ELF-1 (cell line): Measurements from ENCODE around the gene ACVR1.
A peak's percentile ranks its signal among the peaks of the same experiment; 100 is the strongest.
"Not testable (repeated sequence)": the region's sequence is repeated elsewhere in the genome, so short reads cannot be mapped to it uniquely, and the experiment has no call there.

Experiments used
- DNase-seq: peaks from one replicate; pipeline ENCODE4 v3.0.0-alpha.2; 2016; ENCODE audit warnings: low read depth, low spot score

The ACVR1 gene

DNA sequence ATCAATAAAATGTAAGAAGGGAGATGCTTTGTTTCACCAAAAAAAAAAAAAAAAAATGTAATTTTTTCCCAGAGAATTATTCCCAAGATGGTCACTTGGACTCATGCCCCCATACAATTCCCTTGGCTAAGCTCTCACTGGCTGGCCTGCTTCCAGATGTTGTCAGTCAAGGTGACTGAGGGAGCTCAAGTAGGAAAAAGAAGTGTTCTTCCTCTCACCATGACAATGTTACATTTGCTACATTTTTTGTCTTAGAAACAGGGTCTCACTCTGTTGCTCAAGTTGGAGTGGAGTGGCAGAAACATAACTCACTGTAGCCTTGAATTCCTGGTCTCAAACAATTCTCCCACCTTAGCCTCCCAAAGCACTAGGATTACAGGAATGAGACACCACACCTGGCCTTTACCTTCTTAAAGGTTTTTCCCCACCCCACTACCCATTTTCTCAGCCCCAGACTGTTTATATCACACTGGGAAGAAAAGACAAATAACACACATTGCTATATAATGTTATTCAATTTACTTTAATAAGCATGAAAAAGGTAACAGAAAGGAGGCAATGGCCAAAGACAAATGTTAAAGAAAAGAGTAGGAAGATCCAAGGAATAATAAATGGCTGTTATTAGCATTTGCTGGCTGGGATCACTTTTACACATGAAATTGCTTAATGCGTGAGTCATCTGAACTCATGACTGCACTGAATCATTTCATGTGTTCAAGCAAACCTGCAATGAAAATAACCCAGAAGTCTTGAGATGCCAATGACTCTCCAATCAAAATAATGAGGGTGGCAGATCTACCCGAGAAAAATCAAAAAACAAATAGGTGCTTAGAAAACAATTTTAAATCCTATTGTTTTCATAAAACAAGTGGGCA lies 45.2 kb downstream of the ACVR1 start:
- DNase-seq = no peak

DNA sequence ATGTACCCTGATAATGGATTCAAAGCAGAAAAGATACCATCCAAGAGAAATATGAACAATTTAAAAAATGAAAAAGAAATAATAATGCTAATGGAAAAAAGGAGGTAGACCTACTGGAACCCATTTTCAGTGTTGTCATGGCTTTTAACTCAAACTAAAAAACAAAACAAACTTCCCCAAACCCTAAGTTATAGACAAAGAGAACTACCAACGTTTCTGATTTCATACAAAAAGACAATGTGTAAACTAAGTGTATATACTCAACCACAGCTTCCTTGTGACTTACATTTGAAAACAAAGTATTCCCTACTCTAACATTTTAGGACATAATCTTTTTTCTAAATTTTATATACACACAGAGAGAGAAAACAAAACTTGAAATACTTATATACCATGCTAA lies 45.9 kb downstream of the ACVR1 start:
- DNase-seq = no peak

DNA sequence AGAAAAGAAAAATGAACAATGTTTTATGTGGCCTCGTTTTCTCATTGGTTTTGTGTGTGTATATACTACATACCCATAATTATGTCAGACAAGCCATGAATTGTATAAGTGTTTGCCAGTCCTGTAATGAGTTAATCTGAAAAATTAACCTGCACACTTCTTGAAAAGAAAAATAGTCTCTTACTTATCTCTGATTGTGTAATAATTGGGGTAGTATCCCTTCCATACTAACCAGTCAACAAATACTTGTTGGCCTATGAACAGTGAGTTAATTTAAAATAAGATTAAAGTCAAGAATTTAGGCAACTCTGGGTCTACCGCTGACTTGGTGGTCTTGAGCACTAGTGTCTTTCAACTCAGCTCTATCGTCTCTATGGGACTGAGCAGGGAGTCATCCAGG lies 48.8 kb downstream of the ACVR1 start:
- no peak for DNase-seq

DNA sequence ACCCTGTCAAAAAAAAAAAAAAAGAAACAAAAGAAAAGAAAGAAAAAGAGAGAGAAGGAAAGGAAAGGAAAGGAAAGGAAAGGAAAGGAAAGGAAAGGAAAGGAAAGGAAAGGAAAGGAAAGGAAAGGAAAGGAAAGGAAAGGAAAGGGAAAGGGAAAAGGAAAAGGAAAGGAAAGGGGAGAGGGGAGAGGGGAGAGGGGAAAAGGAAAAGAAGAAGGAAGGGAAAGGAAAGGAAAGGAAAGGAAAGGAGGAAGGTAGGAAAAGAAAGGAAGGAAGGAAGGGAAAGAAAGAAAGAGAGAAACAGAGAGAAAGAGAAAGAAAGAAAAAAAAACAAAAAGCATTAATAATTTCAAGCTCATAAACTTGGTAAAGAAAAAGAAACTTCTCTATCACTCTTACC lies 49.5 kb downstream of the ACVR1 start:
- not testable (repeated sequence) for DNase-seq

DNA sequence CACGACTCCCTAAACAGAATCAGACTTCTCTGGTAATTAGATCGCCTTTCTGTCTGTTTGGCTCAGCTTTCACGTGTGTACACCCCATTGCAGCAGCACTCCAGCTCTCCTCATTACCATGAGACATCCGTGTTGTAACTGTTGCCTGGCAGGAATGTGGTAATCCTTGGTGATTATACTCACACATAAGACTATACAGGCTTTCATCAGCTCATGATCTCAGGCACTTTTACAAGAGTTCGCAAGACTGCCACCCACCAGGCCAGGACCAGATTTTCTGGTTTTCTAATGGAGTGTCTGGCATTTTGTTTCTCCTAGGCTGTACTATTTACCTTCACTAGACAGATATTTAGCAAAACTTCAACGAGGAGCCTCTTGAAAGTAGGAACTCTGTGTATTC lies 50.2 kb downstream of the ACVR1 start:
- DNase-seq = peak; percentile 83

DNA sequence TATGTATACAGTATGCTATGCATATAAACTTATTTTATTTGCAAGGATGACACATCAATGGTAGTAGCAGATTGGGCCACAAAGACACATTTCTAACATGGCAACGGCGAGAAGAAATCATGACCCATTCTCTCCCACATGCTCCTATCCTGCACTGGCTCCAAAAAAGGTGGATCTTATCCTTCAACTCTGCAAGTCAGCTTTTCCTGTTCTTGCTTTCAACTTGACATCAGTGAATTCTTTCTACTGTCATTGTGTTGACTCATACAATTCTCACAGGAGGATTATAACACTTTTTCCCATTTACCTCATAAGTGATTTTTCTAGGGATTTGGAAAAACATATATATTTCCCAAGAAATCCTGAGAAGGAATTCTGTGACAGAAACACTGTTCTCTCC lies 53.1 kb downstream of the ACVR1 start:
- DNase-seq = no peak

DNA sequence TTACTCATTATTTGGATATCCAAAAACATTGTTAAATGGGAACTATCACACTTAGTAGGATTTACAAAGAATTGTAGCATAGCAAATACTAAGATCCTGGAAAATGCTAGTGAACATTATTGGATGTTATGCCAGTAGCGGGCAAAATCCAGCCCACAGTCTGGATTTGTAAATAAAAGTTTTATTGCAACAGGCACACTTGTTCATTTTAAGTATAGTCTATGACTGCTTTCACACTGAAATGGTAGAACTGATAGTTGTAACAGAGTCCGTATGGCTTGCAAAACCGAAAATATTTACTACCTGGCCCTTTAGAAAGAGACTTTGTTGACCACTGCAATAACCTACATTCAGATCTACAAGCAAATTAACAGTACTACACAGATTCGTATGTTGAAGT lies 53.6 kb downstream of the ACVR1 start:
- no peak for DNase-seq

DNA sequence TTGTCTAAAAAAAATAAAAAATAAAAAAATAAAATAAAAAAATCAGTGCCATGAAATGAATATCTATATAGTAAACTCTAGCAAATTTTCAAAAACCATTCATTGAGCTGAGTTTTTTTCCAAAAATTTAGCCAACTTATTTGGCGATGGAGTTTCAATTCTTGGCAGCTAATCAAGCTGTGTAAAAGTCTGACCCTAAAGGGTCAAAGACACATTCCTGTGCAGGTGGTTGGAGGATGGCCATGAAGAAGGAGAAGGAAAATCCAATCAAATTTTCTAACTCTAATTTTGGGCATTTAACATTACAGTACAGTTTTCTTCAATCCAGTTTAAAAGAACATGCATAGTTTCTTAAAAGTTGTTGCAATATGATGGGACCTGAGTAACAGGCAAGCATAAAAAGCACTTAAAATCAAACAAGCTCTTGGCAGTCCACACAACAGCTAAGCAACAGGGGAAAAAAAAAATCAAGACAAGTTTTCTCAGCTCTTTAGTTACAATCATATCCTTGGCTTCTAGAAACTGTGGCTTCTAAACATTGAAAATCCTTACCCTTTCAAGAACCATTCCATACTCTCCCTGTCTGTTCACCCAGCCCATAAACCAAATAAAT lies 54.5 kb downstream of the ACVR1 start:
- DNase-seq = no peak

DNA sequence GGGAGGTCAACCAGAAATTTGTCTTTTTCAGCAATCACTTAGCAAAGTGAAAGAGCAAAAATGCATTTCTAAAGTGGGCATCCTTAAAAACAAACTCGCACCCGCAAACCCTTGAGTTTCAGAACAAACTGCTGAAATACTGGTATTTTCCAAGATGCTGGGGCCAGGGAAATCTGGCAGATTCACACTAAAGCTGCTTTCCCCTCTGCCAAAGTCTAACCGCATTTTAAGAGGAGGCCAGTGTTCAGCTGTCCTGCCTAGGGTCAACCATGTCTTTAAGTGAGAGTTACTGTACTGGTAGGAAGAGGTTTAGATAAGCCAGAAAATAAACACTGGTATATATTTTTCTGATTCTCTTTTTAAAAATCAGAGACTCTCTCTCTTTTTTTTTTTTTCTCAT lies 55.9 kb downstream of the ACVR1 start:
- no peak for DNase-seq

DNA sequence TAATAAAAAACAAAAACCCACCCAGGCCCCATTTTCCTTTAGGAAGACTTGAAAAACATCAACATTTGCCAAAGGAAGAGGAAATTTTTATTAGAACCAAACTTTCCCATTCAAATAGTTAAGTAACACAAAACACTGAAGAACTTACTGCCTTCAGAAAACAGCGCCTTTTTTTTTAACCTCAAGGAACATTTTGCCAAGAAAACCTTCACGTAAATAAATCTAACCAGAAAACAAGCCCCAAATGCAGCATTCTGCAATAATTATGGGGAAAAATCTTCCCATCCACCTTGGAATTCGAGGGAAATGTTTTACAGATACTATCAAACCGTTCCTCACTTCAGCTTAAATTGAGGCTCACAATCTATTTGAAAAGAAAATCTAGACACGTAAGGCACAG lies 56.4 kb downstream of the ACVR1 start:
- no peak for DNase-seq

DNA sequence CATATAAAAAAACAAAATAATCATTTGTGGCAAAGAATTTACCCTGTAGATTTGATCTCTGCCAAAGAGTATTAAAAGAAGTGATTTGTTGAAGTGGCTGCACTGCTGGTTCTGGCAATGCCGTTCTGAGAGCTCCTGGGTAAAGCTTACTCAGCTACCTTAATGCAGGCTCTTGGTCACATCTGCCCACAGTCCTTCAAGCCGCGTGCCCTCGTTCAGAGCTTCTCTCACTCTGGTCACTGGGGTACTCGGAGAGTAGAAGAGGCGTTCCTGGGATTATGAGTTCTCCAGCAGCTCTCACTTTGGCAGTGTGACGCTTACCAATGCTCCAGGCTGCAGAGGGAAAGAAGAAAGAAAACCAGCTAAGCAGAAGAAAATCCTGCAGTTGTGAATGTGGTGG lies 57.9 kb downstream of the ACVR1 start:
- DNase-seq = no peak

DNA sequence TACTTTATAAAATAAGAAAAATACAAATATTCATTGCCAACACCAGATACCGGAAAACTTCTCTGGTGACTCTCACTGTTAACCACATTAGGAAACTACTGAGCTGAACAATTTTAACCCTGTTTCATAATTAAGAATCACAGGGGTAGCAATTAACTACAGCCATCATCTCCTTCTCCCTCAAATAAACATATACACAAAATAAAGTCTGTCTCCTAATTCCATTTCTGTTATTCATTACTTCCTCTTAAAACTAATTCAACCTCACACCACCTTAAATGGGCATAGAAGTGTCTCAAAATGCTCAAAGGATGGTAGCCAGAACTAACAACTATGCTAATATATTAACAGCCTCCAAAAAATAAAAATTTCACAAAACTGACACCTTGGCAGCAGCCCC lies 60.7 kb downstream of the ACVR1 start:
- DNase-seq = no peak

DNA sequence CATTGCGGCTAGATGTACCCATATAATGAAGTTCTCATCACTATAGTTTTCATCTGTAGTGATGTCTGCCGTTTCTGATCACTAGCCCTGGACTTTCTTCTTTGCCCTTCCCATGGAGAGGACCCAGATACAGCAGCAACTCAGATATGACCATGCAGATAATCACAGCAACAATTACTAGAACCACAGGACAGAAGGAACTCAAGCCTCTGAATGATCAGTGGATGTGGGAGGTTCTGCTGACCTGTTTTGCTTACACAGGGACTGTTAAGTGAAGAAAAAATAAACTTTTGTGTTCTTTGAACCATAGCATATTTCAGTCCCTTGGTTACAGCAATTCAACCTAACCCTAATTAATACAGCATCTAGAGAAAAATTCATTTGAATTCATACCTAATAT lies 62.7 kb downstream of the ACVR1 start:
- DNase-seq = no peak

DNA sequence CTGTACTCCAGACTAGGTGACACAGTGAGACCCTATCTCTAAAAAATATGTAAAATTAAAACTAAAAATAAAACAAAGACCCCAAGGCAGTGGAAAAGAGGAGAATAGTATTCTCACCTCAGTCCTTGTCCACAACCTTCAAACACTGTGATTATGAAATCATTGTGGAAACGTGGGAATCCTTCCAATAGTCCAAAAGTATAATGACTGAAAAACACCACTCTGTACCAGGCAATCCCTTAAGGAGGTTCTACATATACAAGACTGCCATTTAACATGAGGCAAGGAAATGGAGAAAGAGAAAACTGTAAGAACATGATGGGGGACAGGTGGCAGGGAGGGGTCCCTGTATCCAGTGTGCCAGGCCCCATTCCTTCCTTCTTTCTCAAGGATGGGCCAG lies 66.1 kb downstream of the ACVR1 start:
- DNase-seq = no peak

DNA sequence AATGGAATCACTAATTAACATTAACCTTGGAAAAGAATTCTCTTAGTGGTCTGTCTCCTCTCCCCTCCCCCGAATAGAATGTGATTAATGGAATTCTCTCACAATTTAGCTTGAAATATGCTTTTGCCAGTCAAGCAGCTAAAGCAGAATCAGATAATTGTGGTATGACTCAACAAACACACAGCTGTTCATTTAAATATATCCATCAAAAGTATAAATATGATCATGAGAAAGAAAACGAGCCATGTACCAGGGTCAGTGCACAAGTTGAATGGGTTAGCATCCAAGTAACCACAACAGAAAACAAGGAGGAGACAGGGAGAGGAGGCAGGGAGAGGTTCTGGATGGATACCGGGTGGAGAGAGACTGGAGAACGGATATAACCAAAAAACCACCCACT lies 66.9 kb downstream of the ACVR1 start:
- DNase-seq = no peak

DNA sequence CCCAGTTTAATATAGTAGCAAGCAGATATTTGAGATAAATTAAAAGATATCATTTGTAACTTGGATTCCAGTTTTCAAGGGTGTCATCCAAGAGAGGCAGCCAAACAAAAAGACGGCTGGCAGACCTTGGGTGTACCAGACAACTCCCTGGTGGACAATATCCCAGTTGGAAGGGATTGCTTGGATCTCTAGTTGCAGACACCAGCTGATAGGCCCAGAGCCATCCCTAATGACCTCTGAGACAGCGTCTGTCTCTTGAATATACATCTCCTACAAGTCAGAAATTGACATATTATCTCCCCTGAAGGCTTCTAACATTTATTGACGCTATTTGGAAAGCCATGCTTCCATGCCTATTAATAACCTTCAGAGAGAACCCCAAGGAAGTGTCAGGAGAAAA lies 67.7 kb downstream of the ACVR1 start:
- DNase-seq = no peak

DNA sequence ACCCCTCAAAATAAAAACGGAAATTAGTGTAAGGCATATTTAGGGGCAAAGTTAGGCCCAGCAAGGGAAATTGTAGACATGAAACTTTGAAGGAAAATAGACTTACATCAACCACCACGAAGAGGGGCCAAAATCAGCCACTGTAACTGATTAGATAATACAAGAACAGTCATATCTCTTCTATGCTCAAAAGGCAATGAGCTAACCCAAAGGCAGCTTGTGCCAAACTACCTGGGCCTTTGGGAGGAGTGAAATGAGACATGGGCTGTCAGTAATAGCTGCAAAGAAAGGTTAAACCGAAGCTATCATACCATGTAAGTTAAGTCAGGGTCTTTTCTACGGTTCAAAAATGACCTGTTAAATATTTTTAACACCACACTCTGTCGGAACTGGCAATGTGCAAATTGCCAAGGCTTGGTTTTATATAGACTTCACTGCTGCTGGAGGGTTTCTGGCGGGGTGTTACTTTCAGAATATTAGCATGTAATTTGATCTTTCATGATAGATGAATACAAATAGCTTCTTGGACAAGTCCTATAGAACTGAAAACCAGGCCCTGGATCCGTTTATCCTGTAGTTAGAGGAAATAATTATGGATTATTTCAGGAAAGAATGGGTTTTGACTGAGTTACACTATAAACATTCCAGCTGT lies 69.6 kb downstream of the ACVR1 start:
- no peak for DNase-seq

DNA sequence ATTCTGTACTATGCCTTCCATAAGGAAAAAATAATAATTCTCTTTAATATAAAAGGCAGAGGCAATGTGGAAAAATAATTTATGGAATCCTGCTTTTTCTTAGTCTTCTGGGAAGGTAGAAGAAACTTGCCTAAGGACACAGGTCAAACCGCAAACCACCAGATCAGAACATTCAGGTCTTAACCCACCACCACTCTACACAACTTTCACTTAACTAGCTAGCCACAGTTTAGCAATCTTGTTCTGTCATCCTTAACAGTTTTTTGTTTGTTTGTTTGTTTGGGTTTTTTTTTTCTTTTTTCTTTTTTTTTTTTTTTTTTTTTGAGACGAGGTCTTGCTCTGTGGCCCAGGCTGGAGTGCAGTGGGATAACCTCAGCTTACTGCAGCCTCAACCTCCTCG lies 70.6 kb downstream of the ACVR1 start:
- DNase-seq = no peak

DNA sequence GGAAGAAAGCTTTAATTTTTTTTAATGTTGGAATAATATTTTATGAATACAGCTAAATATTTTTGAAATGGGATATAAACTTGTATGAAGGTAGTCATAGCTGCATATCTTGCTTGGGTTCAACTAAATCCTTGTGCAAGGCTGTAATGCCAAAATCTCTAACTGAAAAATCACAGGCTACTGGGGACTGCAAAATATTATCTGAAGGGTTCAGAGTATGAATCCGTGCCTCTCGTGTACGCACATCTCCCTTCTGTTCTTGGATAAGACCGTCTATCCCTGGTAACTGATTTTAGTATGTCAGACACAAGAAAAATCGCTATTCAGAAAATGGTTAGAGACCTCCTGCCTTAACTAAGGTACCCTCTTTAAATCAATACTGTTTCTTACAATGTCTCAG lies 71.8 kb downstream of the ACVR1 start:
- DNase-seq = no peak

DNA sequence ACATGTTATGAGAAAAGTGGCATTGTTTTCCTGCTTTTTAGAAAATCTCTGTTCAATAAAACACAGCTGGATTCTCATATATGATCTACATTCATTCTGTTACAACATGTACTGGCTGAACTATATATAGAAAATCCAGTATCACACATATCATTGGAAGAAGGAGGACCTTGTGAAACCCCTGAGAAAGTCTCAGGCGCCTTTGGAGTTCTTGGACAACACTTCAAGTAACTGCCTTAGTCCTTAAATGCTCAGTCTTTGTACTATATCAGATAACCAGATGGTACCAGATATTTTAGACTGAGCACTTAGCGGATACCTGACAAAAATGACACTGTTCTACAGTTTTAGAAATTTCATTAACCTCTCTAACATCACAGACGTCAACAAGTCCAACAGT lies 72.2 kb downstream of the ACVR1 start:
- no peak for DNase-seq

DNA sequence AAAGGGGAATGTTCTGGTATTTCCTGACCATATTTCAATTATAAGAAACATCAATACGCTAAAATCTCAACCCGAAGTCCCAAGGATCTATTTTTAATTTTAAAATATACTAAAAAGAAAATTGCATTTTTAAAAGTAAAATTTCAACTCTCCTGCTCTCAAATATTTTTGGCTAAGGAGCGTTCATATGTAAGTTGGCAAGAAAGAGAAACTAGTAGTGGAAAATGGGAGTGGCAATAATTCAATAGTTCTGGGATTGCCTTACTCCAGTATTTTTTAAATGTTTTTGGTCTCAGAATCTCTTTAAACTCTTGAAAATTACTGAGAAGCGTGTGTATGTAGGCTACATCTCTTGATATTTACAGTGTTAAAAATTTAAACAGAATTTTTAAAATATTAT lies 72.7 kb downstream of the ACVR1 start:
- DNase-seq = no peak

DNA sequence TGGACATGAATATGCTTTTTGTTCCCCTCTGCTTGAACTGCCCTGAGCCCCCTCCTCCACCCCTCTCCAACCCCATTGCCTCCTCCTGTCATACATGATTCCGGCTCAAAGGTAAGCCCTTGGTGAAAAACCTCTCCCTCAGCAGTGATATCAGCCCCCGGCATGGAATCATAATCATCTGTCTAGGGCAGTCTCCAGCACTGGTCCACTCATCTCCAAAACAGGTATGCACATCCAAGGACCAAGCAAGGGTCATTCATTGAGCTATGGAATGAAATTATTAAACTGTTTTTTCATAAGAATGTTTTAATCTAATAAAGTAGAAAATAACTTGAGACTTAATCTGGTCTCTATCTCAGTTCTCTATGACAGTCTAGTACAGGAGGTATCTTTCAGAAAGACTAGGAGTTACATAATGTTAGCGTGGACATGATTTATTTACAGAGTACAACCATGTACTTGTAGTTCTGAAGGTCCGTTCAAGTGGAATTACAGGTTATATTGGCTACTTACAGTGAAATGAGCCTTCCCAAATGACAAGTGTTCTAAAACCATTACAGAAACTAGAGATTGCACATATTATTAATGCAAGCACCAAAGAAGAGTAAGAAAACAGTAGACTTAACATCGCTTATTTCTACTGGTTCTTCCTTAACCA lies 75.2 kb downstream of the ACVR1 start:
- no peak for DNase-seq
